HepG2 (cell line): ENCODE measurements around the gene USP34. TPM values are rescaled to one million over a fixed set of nuclear protein-coding genes. Genes with fewer than 3 reads are reported as not detected.

ENCODE experiments used
- ARID2 ChIP-seq: sonication (generic); formaldehyde crosslinking; IDR thresholded peaks from 2 replicates; pipeline ENCODE4 v1.8.1; 2022; ENCODE audit warnings: mild to moderate bottlenecking, missing genetic modification reagents, borderline replicate concordance
- ATF6 ChIP-seq: sonication (generic); formaldehyde crosslinking; conservative IDR thresholded peaks from 2 replicates; pipeline ENCODE4 v1.4.0; 2020; ENCODE audit warnings: missing genetic modification reagents
- FOXP4 ChIP-seq: sonication (generic); formaldehyde crosslinking; IDR thresholded peaks from 2 replicates; pipeline ENCODE4 v1.4.0; 2020; ENCODE audit warnings: missing genetic modification reagents
- MAFF ChIP-seq: IDR thresholded peaks from 2 replicates; pipeline ENCODE4 v1.6.1; 2011; ENCODE audit warnings: low read depth, low read length, improper control_type of control experiment
- MIXL1 ChIP-seq: IDR thresholded peaks from 2 replicates; pipeline ENCODE4 v1.6.1; 2016
- NFE2 ChIP-seq: sonication (generic); formaldehyde crosslinking; IDR thresholded peaks from 2 replicates; pipeline ENCODE4 v1.4.0; 2020; ENCODE audit warnings: missing genetic modification reagents
- POGZ ChIP-seq: sonication (generic); formaldehyde crosslinking; IDR thresholded peaks from 2 replicates; pipeline ENCODE4 v1.4.0; 2020; ENCODE audit warnings: mild to moderate bottlenecking, missing genetic modification reagents
- RARA ChIP-seq: IDR thresholded peaks from 2 replicates; pipeline ENCODE4 v1.6.1; 2016; ENCODE audit warnings: missing genetic modification reagents, missing compliant biosample characterization
- SOX13 ChIP-seq, 3 experiments: fragments of 450-650 bp in 1 of 3; sonication (generic) in 1 of 3; formaldehyde crosslinking in 1 of 3; IDR thresholded peaks in 2 of 3; conservative IDR thresholded peaks in 1 of 3; 2 replicates each; pipeline versions ENCODE4 v1.5.0 to v1.6.1; 2016 to 2020; ENCODE audit warnings: antibody characterized with exemption in 1 of 3, mild to moderate bottlenecking in 1 of 3, missing compliant biosample characterization in 1 of 3, missing genetic modification reagents in 1 of 3, moderate library complexity in 1 of 3
- ZBTB42 ChIP-seq: sonication (generic); formaldehyde crosslinking; IDR thresholded peaks from 2 replicates; pipeline ENCODE4 v1.5.0; 2020; ENCODE audit warnings: mild to moderate bottlenecking, missing genetic modification reagents
- ZBTB7A ChIP-seq: sonication (generic); formaldehyde crosslinking; IDR thresholded peaks from 2 replicates; pipeline ENCODE4 v1.8.0; 2022; ENCODE audit warnings: mild to moderate bottlenecking, missing genetic modification reagents
- ZFX ChIP-seq: sonication (generic); formaldehyde crosslinking; IDR thresholded peaks from 2 replicates; pipeline ENCODE4 v1.4.0; 2020; ENCODE audit warnings: mild to moderate bottlenecking, low read depth, missing genetic modification reagents, moderate library complexity
- ZNF263 ChIP-seq: sonication (generic); formaldehyde crosslinking; IDR thresholded peaks from 2 replicates; pipeline ENCODE4 v1.4.0; 2020; ENCODE audit warnings: missing genetic modification reagents
- ZNF276 ChIP-seq: sonication (generic); formaldehyde crosslinking; IDR thresholded peaks from 2 replicates; pipeline ENCODE4 v1.4.0; 2020; ENCODE audit warnings: mild to moderate bottlenecking, low read depth, missing genetic modification reagents
- ZNF33A ChIP-seq: sonication (generic); formaldehyde crosslinking; IDR thresholded peaks from 2 replicates; pipeline ENCODE4 v1.5.1; 2020; ENCODE audit warnings: missing genetic modification reagents, mild to moderate bottlenecking, moderate library complexity, borderline replicate concordance
- ZNF605 ChIP-seq: sonication (generic); formaldehyde crosslinking; IDR thresholded peaks from 2 replicates; pipeline ENCODE4 v1.8.0; 2022; ENCODE audit warnings: mild to moderate bottlenecking, missing genetic modification reagents
- polyA plus RNA-seq, 8 experiments: library from polyadenylated mRNA; depleted of rRNA in 3 of 8; stranded (reverse) in 7 of 8; unstranded in 1 of 8; fragments of >200 nt; fragmentation: Illumina TruSeq in 4 of 8; extraction: Trizol in 4 of 8; gene quantifications; 2 replicates each; pipeline versions ENCODE4 v1.2.1 to v1.2.3, GENCODE V29; 2011 to 2016; ENCODE audit warnings: low read depth in 4 of 8, missing spikeins in 1 of 8, mixed read lengths in 1 of 8; ENCODE audit not compliant: insufficient read depth in 1 of 8
- total RNA-seq, 5 experiments: library from RNA; depleted of rRNA; stranded (reverse); fragments of >200 nt; fragmentation: Illumina TruSeq; extraction: Trizol; gene quantifications; 2 replicates each; pipeline ENCODE4 v1.2.3, GENCODE V29; 2016; ENCODE audit warnings: low read depth in 1 of 5
- TF ChIP-seq, protein P1 (sequence below): sonication (generic); formaldehyde crosslinking; IDR thresholded peaks from 2 replicates; pipeline ENCODE4 v1.8.0; 2022; ENCODE audit warnings: missing genetic modification reagents, mild to moderate bottlenecking, inconsistent platforms, borderline replicate concordance
- TF ChIP-seq, protein P2 (sequence below): sonication (generic); formaldehyde crosslinking; conservative IDR thresholded peaks from 2 replicates; pipeline ENCODE4 v1.8.0; 2022; ENCODE audit warnings: missing genetic modification reagents
- TF ChIP-seq, protein P3 (sequence below): sonication (generic); formaldehyde crosslinking; conservative IDR thresholded peaks from 2 replicates; pipeline ENCODE4 v1.4.0; 2020; ENCODE audit warnings: missing genetic modification reagents

The USP34 gene
- total and polyA plus RNA-seq, 2 of the 13 experiments (the other 11 are each of a cell fraction or from before 2014, with no cell fraction given), result 99.2 to 100 TPM

- TF ChIP-seq ZNF605 (CRISPR knock-in tag) (peak; percentile 15; the same call in 1 of the 2 replicates), ARID2 (CRISPR knock-in tag) (no peak; the same call in 1 of the 2 replicates), MIXL1 (CRISPR knock-in tag) (no peak), FOXP4 (CRISPR knock-in tag) (no peak), ATF6 (CRISPR knock-in tag) (peak; percentile 82; the same call in 1 of the 2 replicates), ZBTB7A (no peak), MAFF (no peak), ZBTB42 (CRISPR knock-in tag) (no peak), NFE2 (CRISPR knock-in tag) (no peak), POGZ (CRISPR knock-in tag) (peak; percentile 97), RARA (CRISPR knock-in tag) (no peak), ZNF276 (CRISPR knock-in tag) (no peak), ZFX (CRISPR knock-in tag) (peak; percentile 52; the same call in 1 of the 2 replicates), ZNF33A (CRISPR knock-in tag) (no peak), ZNF263 (CRISPR knock-in tag) (no peak), SOX13 (IDR thresholded peaks at IDR 0.05) (no peak), SOX13 (CRISPR knock-in tag; conservative IDR thresholded peaks at IDR 0.05 in 1 of 2, IDR thresholded peaks at IDR 0.05 in 1 of 2) (no peak; a peak in 1 of 4 replicates)
- TF ChIP-seq, protein P1, sequence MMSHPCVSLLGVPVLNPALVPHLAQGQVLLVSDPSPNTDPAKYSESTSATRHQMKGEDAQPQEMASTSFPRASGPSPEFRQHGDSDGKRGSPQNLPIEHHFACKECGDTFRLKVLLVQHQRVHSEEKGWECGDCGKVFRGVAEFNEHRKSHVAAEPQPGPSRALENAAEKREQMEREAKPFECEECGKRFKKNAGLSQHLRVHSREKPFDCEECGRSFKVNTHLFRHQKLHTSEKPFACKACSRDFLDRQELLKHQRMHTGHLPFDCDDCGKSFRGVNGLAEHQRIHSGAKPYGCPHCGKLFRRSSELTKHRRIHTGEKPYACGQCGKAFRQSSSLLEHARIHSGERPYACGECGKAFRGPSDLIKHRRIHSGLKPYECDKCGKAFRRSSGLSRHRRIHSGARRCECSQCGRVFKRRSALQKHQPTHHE (CRISPR knock-in tag), result 0 out of 2 replicates have a peak, but pooled peaks have one; percentile 58
- TF ChIP-seq, protein P2, sequence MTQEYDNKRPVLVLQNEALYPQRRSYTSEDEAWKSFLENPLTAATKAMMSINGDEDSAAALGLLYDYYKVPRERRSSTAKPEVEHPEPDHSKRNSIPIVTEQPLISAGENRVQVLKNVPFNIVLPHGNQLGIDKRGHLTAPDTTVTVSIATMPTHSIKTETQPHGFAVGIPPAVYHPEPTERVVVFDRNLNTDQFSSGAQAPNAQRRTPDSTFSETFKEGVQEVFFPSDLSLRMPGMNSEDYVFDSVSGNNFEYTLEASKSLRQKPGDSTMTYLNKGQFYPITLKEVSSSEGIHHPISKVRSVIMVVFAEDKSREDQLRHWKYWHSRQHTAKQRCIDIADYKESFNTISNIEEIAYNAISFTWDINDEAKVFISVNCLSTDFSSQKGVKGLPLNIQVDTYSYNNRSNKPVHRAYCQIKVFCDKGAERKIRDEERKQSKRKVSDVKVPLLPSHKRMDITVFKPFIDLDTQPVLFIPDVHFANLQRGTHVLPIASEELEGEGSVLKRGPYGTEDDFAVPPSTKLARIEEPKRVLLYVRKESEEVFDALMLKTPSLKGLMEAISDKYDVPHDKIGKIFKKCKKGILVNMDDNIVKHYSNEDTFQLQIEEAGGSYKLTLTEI (CRISPR knock-in tag), result no peak
- TF ChIP-seq, protein P3, sequence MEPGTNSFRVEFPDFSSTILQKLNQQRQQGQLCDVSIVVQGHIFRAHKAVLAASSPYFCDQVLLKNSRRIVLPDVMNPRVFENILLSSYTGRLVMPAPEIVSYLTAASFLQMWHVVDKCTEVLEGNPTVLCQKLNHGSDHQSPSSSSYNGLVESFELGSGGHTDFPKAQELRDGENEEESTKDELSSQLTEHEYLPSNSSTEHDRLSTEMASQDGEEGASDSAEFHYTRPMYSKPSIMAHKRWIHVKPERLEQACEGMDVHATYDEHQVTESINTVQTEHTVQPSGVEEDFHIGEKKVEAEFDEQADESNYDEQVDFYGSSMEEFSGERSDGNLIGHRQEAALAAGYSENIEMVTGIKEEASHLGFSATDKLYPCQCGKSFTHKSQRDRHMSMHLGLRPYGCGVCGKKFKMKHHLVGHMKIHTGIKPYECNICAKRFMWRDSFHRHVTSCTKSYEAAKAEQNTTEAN (CRISPR knock-in tag), result no peak
These were observed 326.1 kb downstream of the USP34 start (continued) for GRCh38 chr2:61144697-61145268.
